DOHH2 (cell line): ENCODE measurements around the gene NEU1.
"Not testable (repeated sequence)": the region's sequence is repeated elsewhere in the genome, so short reads cannot be mapped to it uniquely, and the experiment has no call there.

Experiments
- H3F3A ChIP-seq: fragments of 200-600 bp; sonication (generic), shearing (Covaris generic); 2 replicates; pipeline ENCODE4 v1.6.0; 2016; ENCODE audit warnings: antibody characterized with exemption, mild to moderate bottlenecking; ENCODE audit not compliant: control insufficient read depth, insufficient read depth
- H3K27ac ChIP-seq: fragments of 200-600 bp; sonication (generic); 2 replicates; pipeline ENCODE4 v1.5.1; 2014; ENCODE audit warnings: low read depth, mild to moderate bottlenecking, low read length, moderate library complexity
- H3K27me3 ChIP-seq: fragments of 200-600 bp; sonication (generic); 2 replicates; pipeline ENCODE4 v1.6.1; 2014; ENCODE audit warnings: mild to moderate bottlenecking, low read length, mixed read lengths; ENCODE audit not compliant: control insufficient read depth
- H3K36me3 ChIP-seq: fragments of 200-600 bp; sonication (generic); 2 replicates; pipeline ENCODE4 v1.6.1; 2014; ENCODE audit warnings: mild to moderate bottlenecking, low read length, moderate library complexity, mixed read lengths; ENCODE audit not compliant: control insufficient read depth
- H3K4me1 ChIP-seq: fragments of 200-600 bp; sonication (generic); 2 replicates; pipeline ENCODE4 v1.6.1; 2014; ENCODE audit warnings: mild to moderate bottlenecking, low read length, mixed read lengths; ENCODE audit not compliant: control insufficient read depth
- H3K4me2 ChIP-seq: fragments of 200-600 bp; sonication (generic); 2 replicates; pipeline ENCODE4 v1.6.0; 2014; ENCODE audit warnings: mild to moderate bottlenecking, low read length, moderate library complexity
- H3K4me3 ChIP-seq: fragments of 200-600 bp; sonication (generic); 2 replicates; pipeline ENCODE4 v1.5.1; 2014; ENCODE audit warnings: mild to moderate bottlenecking, low read length, mixed read lengths
- H3K79me2 ChIP-seq: fragments of 200-600 bp; sonication (generic); 2 replicates; pipeline ENCODE4 v1.6.1; 2014; ENCODE audit warnings: mild to moderate bottlenecking, low read length, mixed read lengths; ENCODE audit not compliant: control insufficient read depth
- H3K9me2 ChIP-seq: fragments of 200-600 bp; sonication (generic); replicated peaks from 2 replicates; pipeline ENCODE4 v1.6.1; 2014; ENCODE audit warnings: mild to moderate bottlenecking, low read length, mixed read lengths; ENCODE audit not compliant: control insufficient read depth
- H3K9me3 ChIP-seq: fragments of 200-600 bp; sonication (generic); 2 replicates; pipeline ENCODE4 v1.6.1; 2014; ENCODE audit warnings: antibody characterized with exemption, low read length, mixed read lengths; ENCODE audit not compliant: control insufficient read depth, insufficient read depth
- H4K20me1 ChIP-seq: fragments of 200-600 bp; sonication (generic); 2 replicates; pipeline ENCODE4 v1.6.0; 2014; ENCODE audit warnings: low read depth, mild to moderate bottlenecking, antibody characterized with exemption, low read length, moderate library complexity; ENCODE audit not compliant: control insufficient read depth, insufficient read depth
- CTCF ChIP-seq: fragments of 200-600 bp; sonication (generic); IDR thresholded peaks from one replicate; pipeline ENCODE4 v1.5.1; 2014; ENCODE audit warnings: antibody characterized with exemption, mild to moderate bottlenecking, low read depth, low read length; ENCODE audit not compliant: poor library complexity, severe bottlenecking
- EZH2phosphoT487 ChIP-seq: fragments of 200-600 bp; sonication (generic); IDR thresholded peaks from 2 replicates; pipeline ENCODE4 v1.6.1; 2017; ENCODE audit warnings: borderline replicate concordance, mild to moderate bottlenecking, antibody characterized with exemption, low read length, moderate library complexity, mixed read lengths

Gene NEU1

DNA sequence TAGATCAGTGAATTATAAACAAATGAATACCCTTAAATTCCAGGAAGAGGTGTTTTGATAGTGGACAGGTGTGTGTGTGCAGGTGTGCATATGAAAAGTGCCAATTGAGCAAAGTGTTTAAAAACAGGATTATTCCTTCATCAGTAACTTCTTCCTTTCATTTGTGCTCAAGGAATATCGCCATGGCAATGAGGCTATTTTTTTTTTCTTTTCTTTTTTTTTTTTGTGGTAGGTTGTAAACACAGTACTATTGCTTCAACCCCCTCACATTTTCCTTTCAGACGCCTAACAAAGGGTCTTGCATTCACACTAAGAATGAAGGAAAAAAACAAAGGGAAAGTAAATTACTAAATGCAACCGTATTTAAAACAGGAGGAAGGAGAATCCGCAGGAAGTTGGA lies 37.1 kb downstream of the NEU1 start:
- Histone ChIP-seq H3K36me3 (no peaks in the 10 kb centered on the region), H4K20me1 (no peaks in the 10 kb centered on the region), H3K9me3 (no peaks in the 10 kb centered on the region), H3K4me1 (peaks cover 53% of the 10 kb centered on the region), H3K79me2 (peaks cover 22% of the 10 kb centered on the region), H3F3A (peaks cover 31% of the 10 kb centered on the region), H3K27ac (no peak overlapping the region), H3K27me3 (no peaks in the 10 kb centered on the region), H3K9me2 (no peaks in the 10 kb centered on the region), H3K4me3 (no peak overlapping the region), H3K4me2 (peak overlapping the region; percentile 99; the same call in 1 of the 2 replicates)
- TF ChIP-seq EZH2phosphoT487 (no peak), CTCF (no peak)

DNA sequence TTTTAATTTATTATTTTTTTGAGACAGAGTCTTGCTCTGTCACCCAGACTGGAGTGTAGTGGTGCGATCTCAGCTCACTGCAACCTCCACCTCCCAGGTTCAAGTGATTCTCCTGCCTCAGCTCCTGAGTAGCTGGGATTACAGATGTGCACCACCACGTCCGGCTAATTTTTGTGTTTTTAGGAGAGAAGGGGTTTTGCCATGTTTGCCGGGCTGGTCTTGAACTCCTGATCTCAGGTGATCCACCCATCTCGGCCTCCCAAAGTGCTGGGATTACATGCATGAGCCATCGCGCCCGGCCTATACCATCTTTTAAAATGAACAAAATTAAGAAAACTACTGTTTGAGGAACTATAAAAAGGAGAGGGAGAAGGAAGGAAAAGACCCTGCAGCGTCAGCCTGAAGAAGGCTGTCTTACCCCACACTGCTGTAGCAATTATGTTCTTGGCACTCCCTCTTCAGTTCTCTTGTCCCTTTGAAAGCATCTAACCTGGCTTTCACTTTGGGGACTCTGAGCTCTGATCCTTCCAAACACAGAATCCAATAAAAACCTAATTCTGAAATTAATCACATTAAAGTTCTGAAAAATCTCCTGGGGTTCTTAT lies 38.9 kb downstream of the NEU1 start:
- not testable (repeated sequence) for H3K9me2 ChIP-seq, H3K4me3 ChIP-seq, H3K36me3 ChIP-seq, H4K20me1 ChIP-seq, H3K9me3 ChIP-seq, H3K27ac ChIP-seq, H3K27me3 ChIP-seq
- H3K79me2 ChIP-seq = peaks cover 11% of the 10 kb centered on the region
- H3F3A ChIP-seq = peaks cover 30% of the 10 kb centered on the region
- peaks cover 52% of the 10 kb centered on the region for H3K4me1 ChIP-seq
- H3K4me2 ChIP-seq = 0 out of 2 replicates have a peak overlapping the region, but pooled peaks have one; percentile 12

GRCh38 chr6:31822036-31822821 lies 40.4 kb downstream of the NEU1 start:
- H3K9me3 ChIP-seq = no peaks in the 10 kb centered on the region
- H3K27me3 ChIP-seq = no peaks in the 10 kb centered on the region
- no peaks in the 10 kb centered on the region for H3K9me2 ChIP-seq
- peak overlapping the region; percentile 92 for H3K4me3 ChIP-seq
- H3K79me2 ChIP-seq = peaks cover 7% of the 10 kb centered on the region; the same call in 1 of the 2 replicates
- H3K36me3 ChIP-seq = no peaks in the 10 kb centered on the region
- no peak for TF ChIP-seq CTCF
- H3F3A ChIP-seq = peaks cover 38% of the 10 kb centered on the region
- H3K4me2 ChIP-seq = peak overlapping the region; percentile 83
- peaks cover 63% of the 10 kb centered on the region for H3K4me1 ChIP-seq
- H4K20me1 ChIP-seq = no peaks in the 10 kb centered on the region
- peak overlapping the region; percentile 43 for H3K27ac ChIP-seq
